Liver (tissue), 9 donors: ENCODE results near the gene MARCHF7. TPM values are rescaled to one million over a fixed set of nuclear protein-coding genes. Genes with fewer than 3 reads are reported as not detected.
"Not testable (repeated sequence)": the region's sequence is repeated elsewhere in the genome, so short reads cannot be mapped to it uniquely, and the experiment has no call there.

Source experiments
- DNase-seq: peaks from one replicate; pipeline ENCODE4 v3.0.0-alpha.2; 2017; ENCODE audit warnings: low spot score
- H3K27ac ChIP-seq, 2 donors: one replicate each; pipeline ENCODE4 v1.7.0; 2013; ENCODE audit warnings: inconsistent platforms in 2 of 2, low read length in 2 of 2, control low read depth in 1 of 2, low read depth in 1 of 2, mild to moderate bottlenecking in 1 of 2
- H3K27me3 ChIP-seq, 4 donors: one replicate each; pipeline versions ENCODE4 v1.6.1 to v1.7.0; 2013; ENCODE audit warnings: low read length in 3 of 4, inconsistent platforms in 1 of 4, mild to moderate bottlenecking in 1 of 4, moderate library complexity in 1 of 4; ENCODE audit not compliant: control insufficient read depth in 4 of 4, insufficient read depth in 4 of 4
- H3K36me3 ChIP-seq, 4 donors: one replicate each; pipeline versions ENCODE4 v1.6.1 to v1.7.0; 2013; ENCODE audit warnings: low read length in 3 of 4, mild to moderate bottlenecking in 3 of 4, low read depth in 1 of 4, moderate library complexity in 1 of 4; ENCODE audit not compliant: control insufficient read depth in 4 of 4, insufficient read depth in 3 of 4
- H3K4me1 ChIP-seq, 4 donors: one replicate each; pipeline versions ENCODE4 v1.6.1 to v1.7.0; 2013; ENCODE audit warnings: low read length in 3 of 4, mild to moderate bottlenecking in 3 of 4, moderate library complexity in 1 of 4; ENCODE audit not compliant: control insufficient read depth in 4 of 4, insufficient read depth in 4 of 4
- H3K4me3 ChIP-seq, 3 donors: one replicate each; pipeline versions ENCODE4 v1.6.1 to v1.7.0; 2013; ENCODE audit warnings: low read length in 3 of 3, control low read depth in 1 of 3, low read depth in 1 of 3, mild to moderate bottlenecking in 1 of 3
- H3K9ac ChIP-seq, 2 donors: one replicate each; pipeline ENCODE4 v1.7.0; 2013; ENCODE audit warnings: low read length in 2 of 2, mild to moderate bottlenecking in 2 of 2, moderate library complexity in 2 of 2, control low read depth in 1 of 2, low read depth in 1 of 2
- H3K9me3 ChIP-seq, 4 donors: one replicate each; pipeline versions ENCODE4 v1.6.1 to v1.7.0; 2013; ENCODE audit warnings: low read length in 3 of 4; ENCODE audit not compliant: control insufficient read depth in 4 of 4
- ATF3 ChIP-seq: IDR thresholded peaks from 2 replicates; pipeline ENCODE4 v1.6.1; 2016; ENCODE audit warnings: antibody characterized with exemption
- EGR1 ChIP-seq, 2 donors: IDR thresholded peaks; 2 replicates each; pipeline ENCODE4 v1.6.1; 2016 to 2018; ENCODE audit warnings: antibody characterized with exemption in 2 of 2, low read depth in 2 of 2
- TAF1 ChIP-seq: conservative IDR thresholded peaks from 2 replicates; pipeline ENCODE4 v1.6.1; 2016; ENCODE audit warnings: antibody characterized with exemption, mild to moderate bottlenecking
- WGBS: extraction: QIAGEN DNeasy Blood & Tissue Kit; methylation state at CpG from one replicate; pipeline ENCODE4 v1.1.7; 2013; 5-methylcytosine and 5-hydroxymethylcytosine counted together
- polyA plus RNA-seq, 2 donors: library from polyadenylated mRNA; stranded (reverse) in 1 of 2; unstranded in 1 of 2; fragments of 200-250 nt in 1 of 2; fragments of >200 nt in 1 of 2; fragmentation: Nextera tagmentation in 1 of 2; extraction: Ambion mirVana in 1 of 2; gene quantifications; one replicate each; pipeline versions ENCODE4 v1.2.1 to v1.2.3, GENCODE V29; 2013 to 2015
- total RNA-seq, 2 donors: library from RNA; depleted of rRNA; stranded (reverse); fragments of >200 nt; gene quantifications; one replicate each; pipeline ENCODE4 v1.2.3, GENCODE V29; 2014
- TF ChIP-seq, protein P1 (sequence below): fragments of 150-350 bp; IDR thresholded peaks from 2 replicates; pipeline ENCODE4 v1.5.1; 2017; ENCODE audit warnings: improper control_type of control experiment, low read depth, low read length; ENCODE audit not compliant: missing input control
- TF ChIP-seq, protein P2 (sequence below): IDR thresholded peaks from 2 replicates; pipeline ENCODE4 v1.6.1; 2016; ENCODE audit warnings: antibody characterized with exemption, mild to moderate bottlenecking
- TF ChIP-seq, protein P3 (sequence below): IDR thresholded peaks from 2 replicates; pipeline ENCODE4 v1.6.1; 2016; ENCODE audit warnings: antibody characterized with exemption
- donor health status: healthy.
- donor health status: healthy.
- donor health status: healthy.
- donor health status: healthy.
- donor health status: healthy.

Gene MARCHF7
- total and polyA plus RNA-seq, 4 donors: 16.9 to 57.6 (median 37.5) TPM

- H3K9me3 ChIP-seq: no peaks in the 10 kb centered on the region
- H3K27ac ChIP-seq: peak overlapping the region; percentile 95 to 99
- H3K4me3 ChIP-seq: peak overlapping the region; percentile 72 to 96 (median 84)
- no peak for DNase-seq
- WGBS: 34% methylated on average over 5 of the region's 5 CpGs
- no peak for TF ChIP-seq TAF1
- TF ChIP-seq EGR1 (IDR thresholded peaks at IDR 0.05; ENCODE audit: low read depth in 2 of 2): no peak
- TF ChIP-seq ATF3: no peak
- TF ChIP-seq, protein P1, sequence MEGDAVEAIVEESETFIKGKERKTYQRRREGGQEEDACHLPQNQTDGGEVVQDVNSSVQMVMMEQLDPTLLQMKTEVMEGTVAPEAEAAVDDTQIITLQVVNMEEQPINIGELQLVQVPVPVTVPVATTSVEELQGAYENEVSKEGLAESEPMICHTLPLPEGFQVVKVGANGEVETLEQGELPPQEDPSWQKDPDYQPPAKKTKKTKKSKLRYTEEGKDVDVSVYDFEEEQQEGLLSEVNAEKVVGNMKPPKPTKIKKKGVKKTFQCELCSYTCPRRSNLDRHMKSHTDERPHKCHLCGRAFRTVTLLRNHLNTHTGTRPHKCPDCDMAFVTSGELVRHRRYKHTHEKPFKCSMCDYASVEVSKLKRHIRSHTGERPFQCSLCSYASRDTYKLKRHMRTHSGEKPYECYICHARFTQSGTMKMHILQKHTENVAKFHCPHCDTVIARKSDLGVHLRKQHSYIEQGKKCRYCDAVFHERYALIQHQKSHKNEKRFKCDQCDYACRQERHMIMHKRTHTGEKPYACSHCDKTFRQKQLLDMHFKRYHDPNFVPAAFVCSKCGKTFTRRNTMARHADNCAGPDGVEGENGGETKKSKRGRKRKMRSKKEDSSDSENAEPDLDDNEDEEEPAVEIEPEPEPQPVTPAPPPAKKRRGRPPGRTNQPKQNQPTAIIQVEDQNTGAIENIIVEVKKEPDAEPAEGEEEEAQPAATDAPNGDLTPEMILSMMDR: no peak
- peaks cover 0 to 11% (median 6%) of the 10 kb centered on the region in 4 donors for H3K36me3 ChIP-seq
- peak overlapping the region; percentile 94 for H3K9ac ChIP-seq
- H3K27me3 ChIP-seq: no peaks in the 10 kb centered on the region
- H3K4me1 ChIP-seq: peaks cover 3 to 34% (median 23%) of the 10 kb centered on the region in 4 donors
Measured at GRCh38 chr2:159713631-159714246, 1.4 kb downstream of the MARCHF7 start.

DNA sequence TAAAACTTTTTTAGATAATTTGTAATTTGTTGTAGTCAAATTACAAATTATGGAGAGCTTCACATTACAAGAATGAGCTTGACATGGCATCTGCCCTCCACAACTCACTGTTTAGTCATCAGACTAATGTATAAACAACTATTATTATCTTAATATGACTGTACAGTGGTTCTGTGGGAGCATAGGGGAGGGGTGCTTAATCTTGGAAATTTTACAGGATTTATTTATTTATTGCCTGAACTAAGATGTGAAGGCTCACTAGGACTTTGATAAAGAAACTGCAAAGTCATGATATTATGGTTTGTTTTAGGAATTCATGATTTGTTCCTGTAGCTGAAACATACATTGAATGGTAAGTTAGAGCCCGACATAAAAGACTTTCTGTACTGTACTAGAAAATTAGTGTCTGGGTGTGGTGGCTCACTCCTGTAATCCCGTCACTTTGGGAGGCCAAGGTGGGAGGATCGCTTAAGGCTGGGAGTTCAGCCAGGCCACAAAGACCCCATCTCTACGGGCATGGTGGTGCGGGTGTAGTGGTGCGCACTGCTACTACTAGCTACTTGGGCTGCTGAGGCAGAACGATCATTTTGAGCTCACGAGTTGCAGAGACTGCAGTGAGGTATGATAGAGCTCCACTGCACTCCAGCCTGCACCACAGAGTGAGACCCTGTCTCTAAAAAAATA lies 2.1 kb downstream of the MARCHF7 start:
- no peak for TF ChIP-seq EGR1 (IDR thresholded peaks at IDR 0.05; ENCODE audit: low read depth in 2 of 2)
- TF ChIP-seq, protein P2, sequence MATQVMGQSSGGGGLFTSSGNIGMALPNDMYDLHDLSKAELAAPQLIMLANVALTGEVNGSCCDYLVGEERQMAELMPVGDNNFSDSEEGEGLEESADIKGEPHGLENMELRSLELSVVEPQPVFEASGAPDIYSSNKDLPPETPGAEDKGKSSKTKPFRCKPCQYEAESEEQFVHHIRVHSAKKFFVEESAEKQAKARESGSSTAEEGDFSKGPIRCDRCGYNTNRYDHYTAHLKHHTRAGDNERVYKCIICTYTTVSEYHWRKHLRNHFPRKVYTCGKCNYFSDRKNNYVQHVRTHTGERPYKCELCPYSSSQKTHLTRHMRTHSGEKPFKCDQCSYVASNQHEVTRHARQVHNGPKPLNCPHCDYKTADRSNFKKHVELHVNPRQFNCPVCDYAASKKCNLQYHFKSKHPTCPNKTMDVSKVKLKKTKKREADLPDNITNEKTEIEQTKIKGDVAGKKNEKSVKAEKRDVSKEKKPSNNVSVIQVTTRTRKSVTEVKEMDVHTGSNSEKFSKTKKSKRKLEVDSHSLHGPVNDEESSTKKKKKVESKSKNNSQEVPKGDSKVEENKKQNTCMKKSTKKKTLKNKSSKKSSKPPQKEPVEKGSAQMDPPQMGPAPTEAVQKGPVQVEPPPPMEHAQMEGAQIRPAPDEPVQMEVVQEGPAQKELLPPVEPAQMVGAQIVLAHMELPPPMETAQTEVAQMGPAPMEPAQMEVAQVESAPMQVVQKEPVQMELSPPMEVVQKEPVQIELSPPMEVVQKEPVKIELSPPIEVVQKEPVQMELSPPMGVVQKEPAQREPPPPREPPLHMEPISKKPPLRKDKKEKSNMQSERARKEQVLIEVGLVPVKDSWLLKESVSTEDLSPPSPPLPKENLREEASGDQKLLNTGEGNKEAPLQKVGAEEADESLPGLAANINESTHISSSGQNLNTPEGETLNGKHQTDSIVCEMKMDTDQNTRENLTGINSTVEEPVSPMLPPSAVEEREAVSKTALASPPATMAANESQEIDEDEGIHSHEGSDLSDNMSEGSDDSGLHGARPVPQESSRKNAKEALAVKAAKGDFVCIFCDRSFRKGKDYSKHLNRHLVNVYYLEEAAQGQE: no peak
- TF ChIP-seq, protein P3, sequence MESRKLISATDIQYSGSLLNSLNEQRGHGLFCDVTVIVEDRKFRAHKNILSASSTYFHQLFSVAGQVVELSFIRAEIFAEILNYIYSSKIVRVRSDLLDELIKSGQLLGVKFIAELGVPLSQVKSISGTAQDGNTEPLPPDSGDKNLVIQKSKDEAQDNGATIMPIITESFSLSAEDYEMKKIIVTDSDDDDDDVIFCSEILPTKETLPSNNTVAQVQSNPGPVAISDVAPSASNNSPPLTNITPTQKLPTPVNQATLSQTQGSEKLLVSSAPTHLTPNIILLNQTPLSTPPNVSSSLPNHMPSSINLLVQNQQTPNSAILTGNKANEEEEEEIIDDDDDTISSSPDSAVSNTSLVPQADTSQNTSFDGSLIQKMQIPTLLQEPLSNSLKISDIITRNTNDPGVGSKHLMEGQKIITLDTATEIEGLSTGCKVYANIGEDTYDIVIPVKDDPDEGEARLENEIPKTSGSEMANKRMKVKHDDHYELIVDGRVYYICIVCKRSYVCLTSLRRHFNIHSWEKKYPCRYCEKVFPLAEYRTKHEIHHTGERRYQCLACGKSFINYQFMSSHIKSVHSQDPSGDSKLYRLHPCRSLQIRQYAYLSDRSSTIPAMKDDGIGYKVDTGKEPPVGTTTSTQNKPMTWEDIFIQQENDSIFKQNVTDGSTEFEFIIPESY: no peak
- Histone ChIP-seq H3K9ac (no peak overlapping the region), H3K27me3 (no peaks in the 10 kb centered on the region), H3K36me3 (peaks cover 0 to 11% (median 7%) of the 10 kb centered on the region in 4 donors), H3K4me1 (peaks cover 3 to 34% (median 23%) of the 10 kb centered on the region in 4 donors), H3K4me3 (no peak overlapping the region), H3K9me3 (no peaks in the 10 kb centered on the region), H3K27ac (no peak overlapping the region)
- DNase-seq: no peak
- 81% methylated on average over 8 of the region's 8 CpGs for WGBS

- no peak for DNase-seq
- Histone ChIP-seq H3K9ac (no peak overlapping the region), H3K36me3 (peaks cover 3 to 21% (median 7%) of the 10 kb centered on the region in 4 donors), H3K9me3 (no peaks in the 10 kb centered on the region), H3K4me1 (peaks cover 3 to 34% (median 23%) of the 10 kb centered on the region in 4 donors), H3K27me3 (no peaks in the 10 kb centered on the region), H3K27ac (no peak overlapping the region), H3K4me3 (no peak overlapping the region)
- WGBS: 95% methylated on average over 4 of the region's 4 CpGs
- no peak for TF ChIP-seq TAF1
Measured at GRCh38 chr2:159715451-159715850, 3.1 kb downstream of the MARCHF7 start.

GRCh38 chr2:159716409-159716808 lies 4.1 kb downstream of the MARCHF7 start:
- not testable (repeated sequence) for H3K9me3 ChIP-seq, DNase-seq, H3K27me3 ChIP-seq, H3K27ac ChIP-seq, H3K4me3 ChIP-seq, H3K9ac ChIP-seq
- H3K36me3 ChIP-seq: peaks cover 5 to 24% (median 8%) of the 10 kb centered on the region in 4 donors
- 96% methylated on average over 4 of the region's 4 CpGs for WGBS
- peaks cover 3 to 27% (median 21%) of the 10 kb centered on the region in 4 donors for H3K4me1 ChIP-seq
